ENCODE data around the gene MIEF1.
"Not testable (repeated sequence)": the region's sequence is repeated elsewhere in the genome, so short reads cannot be mapped to it uniquely, and the experiment has no call there.

Gene MIEF1

GRCh38 chr22:39493759-39494158 lies 8.3 kb upstream of the MIEF1 start:
- no peak overlapping the region for H3K4me3 Mint-ChIP-seq
- no peak overlapping the region for H3K27ac Mint-ChIP-seq

GRCh38 chr22:39494471-39495120 lies 7.5 kb upstream of the MIEF1 start:
- no peak for ATAC-seq
- H3K27ac Mint-ChIP-seq, result peak overlapping the region; percentile 67
- H3K4me1 Mint-ChIP-seq, result peaks cover 54% of the 10 kb centered on the region
- no peak overlapping the region for H3K4me3 Mint-ChIP-seq
- no peaks in the 10 kb centered on the region for H3K9me3 Mint-ChIP-seq
- no peaks in the 10 kb centered on the region for H3K36me3 Mint-ChIP-seq
- no peaks in the 10 kb centered on the region for H3K27me3 Mint-ChIP-seq

More at GRCh38 chr22:39493759-39494158, 8.3 kb upstream of the MIEF1 start:
- ATAC-seq, result no peak
- no peaks in the 10 kb centered on the region for H3K36me3 Mint-ChIP-seq
- no peaks in the 10 kb centered on the region for H3K27me3 Mint-ChIP-seq
- H3K4me1 Mint-ChIP-seq, result peaks cover 60% of the 10 kb centered on the region
- no peaks in the 10 kb centered on the region for H3K9me3 Mint-ChIP-seq

GRCh38 chr22:39496131-39496838 lies 5.8 kb upstream of the MIEF1 start:
- Mint-ChIP-seq H3K4me3 (no peak overlapping the region), H3K36me3 (no peaks in the 10 kb centered on the region), H3K27me3 (no peaks in the 10 kb centered on the region), H3K9me3 (no peaks in the 10 kb centered on the region), H3K27ac (peak overlapping the region; percentile 67), H3K4me1 (peaks cover 41% of the 10 kb centered on the region)
- ATAC-seq, result peak; percentile 80

GRCh38 chr22:39497429-39497828 lies 4.7 kb upstream of the MIEF1 start:
- Mint-ChIP-seq H3K4me3 (no peak overlapping the region), H3K4me1 (peaks cover 46% of the 10 kb centered on the region), H3K36me3 (no peaks in the 10 kb centered on the region), H3K27me3 (no peaks in the 10 kb centered on the region), H3K9me3 (no peaks in the 10 kb centered on the region), H3K27ac (peak overlapping the region; percentile 67)
- ATAC-seq, result no peak

- Mint-ChIP-seq H3K36me3 (no peaks in the 10 kb centered on the region), H3K27ac (peak overlapping the region; percentile 34), H3K4me3 (no peak overlapping the region), H3K4me1 (peaks cover 45% of the 10 kb centered on the region), H3K9me3 (no peaks in the 10 kb centered on the region), H3K27me3 (no peaks in the 10 kb centered on the region)
- ATAC-seq, result no peak
Measured at GRCh38 chr22:39498368-39498767, 3.7 kb upstream of the MIEF1 start.

- Mint-ChIP-seq H3K4me3 (no peak overlapping the region), H3K36me3 (no peaks in the 10 kb centered on the region), H3K9me3 (no peaks in the 10 kb centered on the region), H3K27me3 (no peaks in the 10 kb centered on the region), H3K4me1 (peaks cover 45% of the 10 kb centered on the region), H3K27ac (peak overlapping the region; percentile 34)
- no peak for ATAC-seq
Measured at GRCh38 chr22:39498802-39499201, 3.3 kb upstream of the MIEF1 start.

GRCh38 chr22:39500101-39500500 lies 2.0 kb upstream of the MIEF1 start:
- Mint-ChIP-seq H3K27ac (no peak overlapping the region), H3K9me3 (no peaks in the 10 kb centered on the region), H3K4me3 (no peak overlapping the region), H3K4me1 (peaks cover 48% of the 10 kb centered on the region), H3K27me3 (no peaks in the 10 kb centered on the region), H3K36me3 (peaks cover 9% of the 10 kb centered on the region)
- no peak for ATAC-seq

- Mint-ChIP-seq H3K4me3 (peak overlapping the region; percentile 84), H3K4me1 (peaks cover 45% of the 10 kb centered on the region), H3K36me3 (peaks cover 24% of the 10 kb centered on the region), H3K27me3 (no peaks in the 10 kb centered on the region), H3K9me3 (no peaks in the 10 kb centered on the region), H3K27ac (peak overlapping the region; percentile 78)
- peak; percentile 62 for ATAC-seq
Measured at GRCh38 chr22:39501644-39502108, 414 bp upstream of the MIEF1 start.

GRCh38 chr22:39502789-39503409 lies 809 bp downstream of the MIEF1 start:
- ATAC-seq, result no peak
- no peaks in the 10 kb centered on the region for H3K27me3 Mint-ChIP-seq
- peaks cover 45% of the 10 kb centered on the region for H3K4me1 Mint-ChIP-seq
- H3K4me3 Mint-ChIP-seq, result peak overlapping the region; percentile 84
- H3K27ac Mint-ChIP-seq, result peak overlapping the region; percentile 78
- peaks cover 28% of the 10 kb centered on the region for H3K36me3 Mint-ChIP-seq
- no peaks in the 10 kb centered on the region for H3K9me3 Mint-ChIP-seq

- H3K36me3 Mint-ChIP-seq, result peaks cover 35% of the 10 kb centered on the region
- no peaks in the 10 kb centered on the region for H3K27me3 Mint-ChIP-seq
- H3K27ac Mint-ChIP-seq, result peak overlapping the region; percentile 78
- H3K4me1 Mint-ChIP-seq, result peaks cover 52% of the 10 kb centered on the region
- no peak for ATAC-seq
- H3K4me3 Mint-ChIP-seq, result peak overlapping the region; percentile 84
- no peaks in the 10 kb centered on the region for H3K9me3 Mint-ChIP-seq
Measured at GRCh38 chr22:39503630-39504029, 1.5 kb downstream of the MIEF1 start.

GRCh38 chr22:39504071-39504470 lies 2.0 kb downstream of the MIEF1 start:
- H3K4me3 Mint-ChIP-seq, result peak overlapping the region; percentile 15
- H3K27me3 Mint-ChIP-seq, result no peaks in the 10 kb centered on the region
- H3K27ac Mint-ChIP-seq, result no peak overlapping the region
- peaks cover 40% of the 10 kb centered on the region for H3K36me3 Mint-ChIP-seq
- ATAC-seq, result no peak
- no peaks in the 10 kb centered on the region for H3K9me3 Mint-ChIP-seq
- H3K4me1 Mint-ChIP-seq, result peaks cover 56% of the 10 kb centered on the region

- H3K27ac Mint-ChIP-seq, H3K4me3 Mint-ChIP-seq, ATAC-seq, H3K27me3 Mint-ChIP-seq, H3K9me3 Mint-ChIP-seq: not testable (repeated sequence)
- H3K4me1 Mint-ChIP-seq, result peaks cover 61% of the 10 kb centered on the region
- peaks cover 60% of the 10 kb centered on the region for H3K36me3 Mint-ChIP-seq
Measured at GRCh38 chr22:39507021-39507420, 4.9 kb downstream of the MIEF1 start.

GRCh38 chr22:39508393-39508792 lies 6.3 kb downstream of the MIEF1 start:
- no peak for ATAC-seq
- H3K4me3 Mint-ChIP-seq, result no peak overlapping the region
- H3K4me1 Mint-ChIP-seq, result peaks cover 55% of the 10 kb centered on the region
- H3K27me3 Mint-ChIP-seq, result no peaks in the 10 kb centered on the region
- peaks cover 73% of the 10 kb centered on the region for H3K36me3 Mint-ChIP-seq
- H3K27ac Mint-ChIP-seq, result peak overlapping the region; percentile 48
- H3K9me3 Mint-ChIP-seq, result no peaks in the 10 kb centered on the region

GRCh38 chr22:39510529-39511149 lies 8.5 kb downstream of the MIEF1 start:
- Mint-ChIP-seq H3K9me3 (no peaks in the 10 kb centered on the region), H3K27me3 (no peaks in the 10 kb centered on the region), H3K4me1 (peaks cover 51% of the 10 kb centered on the region), H3K36me3 (peaks cover 79% of the 10 kb centered on the region), H3K4me3 (no peak overlapping the region), H3K27ac (no peak overlapping the region)
- no peak for ATAC-seq

- Mint-ChIP-seq H3K9me3 (no peaks in the 10 kb centered on the region), H3K27me3 (no peaks in the 10 kb centered on the region), H3K4me1 (peaks cover 52% of the 10 kb centered on the region), H3K36me3 (peaks cover 79% of the 10 kb centered on the region), H3K27ac (no peak overlapping the region), H3K4me3 (no peak overlapping the region)
- no peak for ATAC-seq
Measured at GRCh38 chr22:39511226-39511625, 9.1 kb downstream of the MIEF1 start.

Measured in stimulated activated memory B cell treated with anti-CD40 and anti-IgM and Interleukin-4, amounts not matched to agents 10 μg/mL and 1 μg/mL and 100 μg/mL, for 72 hours (primary cell).